GM12873 (cell line): ENCODE data around the gene USP31.

Experiments used
- CTCF ChIP-seq: IDR thresholded peaks from 2 replicates; pipeline ENCODE4 v1.5.1; 2012; ENCODE audit warnings: low read depth, mild to moderate bottlenecking, moderate library complexity, low read length, control low read depth; ENCODE audit not compliant: insufficient read depth; ENCODE audit errors: missing control alignments

USP31 gene

DNA sequence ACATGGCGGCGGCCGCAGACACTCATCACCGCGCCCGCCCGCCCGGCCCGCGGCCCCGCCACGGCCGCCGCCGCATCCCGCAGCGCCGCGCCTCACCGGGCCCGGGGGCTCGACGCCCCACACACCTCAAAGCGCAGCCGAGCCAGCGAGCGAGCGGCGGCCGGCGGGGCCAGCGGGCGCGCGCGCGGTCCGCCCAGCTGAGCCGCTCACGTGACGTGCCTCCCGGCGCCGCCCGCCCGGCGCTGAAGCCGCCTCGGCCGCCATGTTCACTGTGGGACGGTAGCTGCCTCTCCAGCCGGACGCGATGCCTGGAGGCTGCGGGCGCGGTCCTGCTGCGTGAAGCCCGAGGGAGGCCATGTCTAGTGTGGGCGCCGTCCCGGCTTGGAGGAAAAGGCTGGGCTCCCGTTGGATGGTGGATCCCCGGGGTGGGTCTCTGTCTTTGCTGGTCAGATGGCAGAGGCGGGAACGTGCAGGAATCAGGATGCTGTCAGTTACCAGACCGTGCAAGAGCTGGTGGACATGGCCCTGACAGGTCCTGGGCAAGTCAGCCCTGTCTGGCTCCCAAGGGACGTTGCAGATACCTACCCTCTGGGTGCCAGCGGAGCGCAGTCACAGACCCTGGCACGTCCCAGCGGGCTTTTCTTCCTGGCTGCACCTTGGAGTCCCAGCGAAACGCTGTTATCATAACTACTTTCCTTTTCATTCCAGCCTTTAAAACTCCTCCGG is at the start of gene USP31:
Gene USP31, minus strand, starts transcription at position 186 of the 726 bp plus-strand sequence. Its CDS starts 182 bp downstream, at position 4.
- TF ChIP-seq CTCF, result no peak

- no peak for TF ChIP-seq CTCF
Measured at GRCh38 chr16:23196539-23196938, 47.3 kb upstream of the USP31 start.

GRCh38 chr16:23195366-23195978 is 46.2 kb upstream of the USP31 start:
- TF ChIP-seq CTCF, result no peak

DNA sequence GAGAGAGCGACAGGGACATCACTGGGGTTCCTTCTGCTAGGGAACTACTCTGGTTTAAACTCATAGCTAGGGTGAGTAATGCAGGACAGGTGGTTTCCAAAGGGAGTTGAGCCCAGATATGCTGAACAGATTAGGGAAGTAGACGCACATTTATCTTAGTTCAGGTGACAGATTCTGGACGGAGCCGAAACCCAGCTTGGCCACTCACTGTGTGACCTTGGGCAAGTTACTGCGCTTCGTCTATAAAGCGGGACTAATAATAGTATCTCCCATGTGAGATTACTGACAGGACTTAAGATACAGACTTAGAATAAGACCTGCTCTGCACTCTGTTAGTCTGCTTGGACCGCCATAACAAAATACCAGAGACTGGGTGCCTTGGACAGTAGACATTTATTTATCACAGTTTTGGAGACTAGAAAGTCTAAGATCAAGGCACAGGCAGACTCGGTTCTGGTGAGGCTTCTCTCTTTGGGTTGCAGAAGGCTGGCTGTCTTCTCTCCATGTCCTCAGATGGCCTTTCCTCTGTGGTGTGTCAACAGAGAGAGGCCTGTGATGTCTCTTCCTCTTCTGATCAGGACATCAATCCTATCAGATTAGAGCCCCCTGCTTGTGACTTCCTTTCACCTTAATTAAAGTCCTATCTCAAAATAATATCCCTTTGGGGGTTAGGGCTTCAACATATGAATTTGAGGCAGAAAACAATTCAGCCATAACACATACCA is 45.4 kb upstream of the USP31 start:
- no peak for TF ChIP-seq CTCF

GRCh38 chr16:23188911-23189310 is 39.7 kb upstream of the USP31 start:
- TF ChIP-seq CTCF, result no peak

DNA sequence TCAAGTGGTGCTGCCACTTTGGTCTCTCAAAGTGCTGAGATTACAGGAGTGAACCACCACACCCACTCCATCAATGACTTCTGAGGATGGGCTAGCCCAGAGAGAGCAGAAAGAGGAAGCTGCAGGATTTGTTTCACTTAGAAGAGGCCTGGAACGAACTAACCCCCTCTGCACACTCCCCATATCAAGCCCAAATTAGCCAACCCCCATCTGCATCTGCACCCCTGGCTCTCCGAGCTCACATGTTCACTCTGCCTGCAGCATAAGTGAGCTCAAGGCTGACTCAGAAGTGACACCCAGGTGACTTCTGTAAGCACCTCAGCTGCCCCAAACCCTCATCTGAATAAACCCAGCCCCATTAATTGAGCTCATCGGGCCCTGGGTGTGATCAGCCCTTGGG is 38.1 kb upstream of the USP31 start:
- no peak for TF ChIP-seq CTCF

GRCh38 chr16:23186171-23186570 is 36.9 kb upstream of the USP31 start:
- TF ChIP-seq CTCF, result no peak
